K562 (cell line): Measurements from ENCODE around the gene RBPMS2.
A peak's percentile ranks its signal among the peaks of the same experiment; 100 is the strongest.

Experiments used
- FOXA3 ChIP-seq, 2 experiments: fragments of 450-650 bp in 1 of 2; sonication (generic) in 1 of 2; formaldehyde crosslinking; IDR thresholded peaks in 1 of 2; conservative IDR thresholded peaks in 1 of 2; 2 replicates each; pipeline versions ENCODE4 v1.4.0 to v1.8.0; 2020 to 2022; ENCODE audit warnings: mild to moderate bottlenecking in 2 of 2, missing genetic modification reagents in 1 of 2
- GABPA ChIP-seq: fragments of 200-800 bp; sonication (Bioruptor generic); conservative IDR thresholded peaks from 2 replicates; pipeline ENCODE4 v1.6.1; 2016; ENCODE audit warnings: low read depth, missing genetic modification characterization, missing compliant biosample characterization
- NR2C2 ChIP-seq, 2 experiments: fragments of 200-800 bp in 1 of 2; sonication (Bioruptor generic) in 1 of 2; sonication (generic) in 1 of 2; formaldehyde crosslinking in 1 of 2; IDR thresholded peaks; 2 replicates each; pipeline versions ENCODE4 v1.6.1 to v1.8.0; 2016 to 2022; ENCODE audit warnings: mild to moderate bottlenecking in 1 of 2, missing compliant biosample characterization in 1 of 2, missing genetic modification characterization in 1 of 2, missing genetic modification reagents in 1 of 2
- POLR2A ChIP-seq: fragments of 450-650 bp; conservative IDR thresholded peaks from 2 replicates; pipeline ENCODE4 v1.6.1; 2016
- POLR2AphosphoS2 ChIP-seq: IDR thresholded peaks from 2 replicates; pipeline ENCODE4 v1.6.1; 2012; ENCODE audit warnings: low read length, improper control_type of control experiment
- SRF ChIP-seq, 2 experiments: fragments of 250-450, 450-650 bp in 1 of 2; sonication (Bioruptor Pico) in 1 of 2; sonication (generic) in 1 of 2; formaldehyde crosslinking; IDR thresholded peaks; 2 replicates each; pipeline versions ENCODE4 v1.5.0 to v1.5.1; 2020 to 2022; ENCODE audit warnings: mild to moderate bottlenecking in 1 of 2, missing genetic modification reagents in 1 of 2
- TAF1 ChIP-seq: IDR thresholded peaks from 2 replicates; pipeline ENCODE4 v1.6.1; 2011; ENCODE audit warnings: mild to moderate bottlenecking, low read length, moderate library complexity; ENCODE audit not compliant: insufficient read depth, control insufficient read depth, severe bottlenecking; ENCODE audit errors: extremely low read depth
- ZBTB17 ChIP-seq: fragments of 450-650 bp; formaldehyde crosslinking; IDR thresholded peaks from 2 replicates; pipeline ENCODE4 v1.4.0; 2020; ENCODE audit warnings: mild to moderate bottlenecking
- TF ChIP-seq, protein P1 (sequence below), 3 experiments: IDR thresholded peaks in 2 of 3; conservative IDR thresholded peaks in 1 of 3; 2 replicates each; pipeline ENCODE4 v1.5.1; 2011 to 2012; ENCODE audit warnings: low read length in 3 of 3, mild to moderate bottlenecking in 3 of 3, control low read depth in 2 of 3, improper control_type of control experiment in 1 of 3, inconsistent platforms in 1 of 3, low read depth in 1 of 3, mixed read lengths in 1 of 3, moderate library complexity in 1 of 3; ENCODE audit not compliant: insufficient read depth in 2 of 3
- TF ChIP-seq, protein P2 (sequence below): fragments of 250-450 bp; sonication (Bioruptor Pico); IDR thresholded peaks from 2 replicates; pipeline ENCODE4 v1.5.0; 2021
- TF ChIP-seq, protein P3 (sequence below): sonication (generic); formaldehyde crosslinking; IDR thresholded peaks from 2 replicates; pipeline ENCODE4 v1.8.0; 2023; ENCODE audit warnings: missing genetic modification reagents, mild to moderate bottlenecking, borderline replicate concordance
- TF ChIP-seq, protein P4 (sequence below): fragments of 250-450 bp; sonication (Bioruptor Pico); IDR thresholded peaks from 2 replicates; pipeline ENCODE4 v1.8.0; 2021; ENCODE audit warnings: borderline replicate concordance, mild to moderate bottlenecking, moderate library complexity; ENCODE audit not compliant: poor library complexity, severe bottlenecking

DNA sequence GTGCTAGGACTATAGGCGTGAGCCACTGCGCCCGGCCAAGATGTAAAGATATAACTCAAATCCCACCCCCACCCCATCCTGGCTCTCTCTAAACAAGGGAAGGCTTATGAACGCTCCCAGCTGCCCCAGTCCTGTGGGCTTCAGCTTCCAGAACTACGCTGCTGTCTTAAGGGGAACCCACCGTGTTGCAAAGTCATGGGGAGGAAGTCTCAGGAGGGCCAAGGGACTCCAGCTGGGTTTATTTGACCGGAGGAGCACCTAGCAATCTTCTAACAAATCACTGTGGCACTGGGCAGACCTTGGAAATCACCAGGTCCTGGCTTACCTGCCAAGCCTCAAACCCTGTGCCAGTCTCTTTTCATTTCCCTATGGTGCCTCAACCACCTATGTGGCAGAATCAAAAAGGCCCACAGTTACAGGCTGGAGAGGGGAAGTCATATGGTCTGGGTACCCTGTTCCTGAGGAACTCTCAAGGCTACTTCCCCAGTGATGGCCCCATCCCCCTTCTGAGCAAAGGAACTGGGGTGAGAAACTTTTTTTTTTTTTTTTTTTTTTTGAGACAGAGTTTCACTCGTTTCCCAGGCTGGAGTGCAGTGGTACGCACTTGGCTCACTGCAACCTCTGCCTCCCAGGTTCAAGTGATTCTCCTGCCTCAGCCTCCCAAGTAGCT is 83.4 kb downstream of the RBPMS2 start:
- TF ChIP-seq, protein P1, sequence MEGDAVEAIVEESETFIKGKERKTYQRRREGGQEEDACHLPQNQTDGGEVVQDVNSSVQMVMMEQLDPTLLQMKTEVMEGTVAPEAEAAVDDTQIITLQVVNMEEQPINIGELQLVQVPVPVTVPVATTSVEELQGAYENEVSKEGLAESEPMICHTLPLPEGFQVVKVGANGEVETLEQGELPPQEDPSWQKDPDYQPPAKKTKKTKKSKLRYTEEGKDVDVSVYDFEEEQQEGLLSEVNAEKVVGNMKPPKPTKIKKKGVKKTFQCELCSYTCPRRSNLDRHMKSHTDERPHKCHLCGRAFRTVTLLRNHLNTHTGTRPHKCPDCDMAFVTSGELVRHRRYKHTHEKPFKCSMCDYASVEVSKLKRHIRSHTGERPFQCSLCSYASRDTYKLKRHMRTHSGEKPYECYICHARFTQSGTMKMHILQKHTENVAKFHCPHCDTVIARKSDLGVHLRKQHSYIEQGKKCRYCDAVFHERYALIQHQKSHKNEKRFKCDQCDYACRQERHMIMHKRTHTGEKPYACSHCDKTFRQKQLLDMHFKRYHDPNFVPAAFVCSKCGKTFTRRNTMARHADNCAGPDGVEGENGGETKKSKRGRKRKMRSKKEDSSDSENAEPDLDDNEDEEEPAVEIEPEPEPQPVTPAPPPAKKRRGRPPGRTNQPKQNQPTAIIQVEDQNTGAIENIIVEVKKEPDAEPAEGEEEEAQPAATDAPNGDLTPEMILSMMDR (IDR thresholded peaks at IDR 0.05 in 2 of 3, conservative IDR thresholded peaks at IDR 0.05 in 1 of 3; ENCODE audit: insufficient read depth in 2 of 3, low read depth in 1 of 3, low read length in 3 of 3) = no peak
- no peak for TF ChIP-seq TAF1
- no peak for TF ChIP-seq ZBTB17 (CRISPR knock-in tag)
- no peak for TF ChIP-seq NR2C2 (CRISPR knock-in tag; IDR thresholded peaks at IDR 0.05)
- TF ChIP-seq NR2C2 (tag; IDR thresholded peaks at IDR 0.05) = no peak
- peak; percentile 23; the same call in 1 of the 2 replicates for TF ChIP-seq POLR2A
- TF ChIP-seq, protein P2, sequence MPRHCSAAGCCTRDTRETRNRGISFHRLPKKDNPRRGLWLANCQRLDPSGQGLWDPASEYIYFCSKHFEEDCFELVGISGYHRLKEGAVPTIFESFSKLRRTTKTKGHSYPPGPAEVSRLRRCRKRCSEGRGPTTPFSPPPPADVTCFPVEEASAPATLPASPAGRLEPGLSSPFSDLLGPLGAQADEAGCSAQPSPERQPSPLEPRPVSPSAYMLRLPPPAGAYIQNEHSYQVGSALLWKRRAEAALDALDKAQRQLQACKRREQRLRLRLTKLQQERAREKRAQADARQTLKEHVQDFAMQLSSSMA = no peak
- TF ChIP-seq, protein P3, sequence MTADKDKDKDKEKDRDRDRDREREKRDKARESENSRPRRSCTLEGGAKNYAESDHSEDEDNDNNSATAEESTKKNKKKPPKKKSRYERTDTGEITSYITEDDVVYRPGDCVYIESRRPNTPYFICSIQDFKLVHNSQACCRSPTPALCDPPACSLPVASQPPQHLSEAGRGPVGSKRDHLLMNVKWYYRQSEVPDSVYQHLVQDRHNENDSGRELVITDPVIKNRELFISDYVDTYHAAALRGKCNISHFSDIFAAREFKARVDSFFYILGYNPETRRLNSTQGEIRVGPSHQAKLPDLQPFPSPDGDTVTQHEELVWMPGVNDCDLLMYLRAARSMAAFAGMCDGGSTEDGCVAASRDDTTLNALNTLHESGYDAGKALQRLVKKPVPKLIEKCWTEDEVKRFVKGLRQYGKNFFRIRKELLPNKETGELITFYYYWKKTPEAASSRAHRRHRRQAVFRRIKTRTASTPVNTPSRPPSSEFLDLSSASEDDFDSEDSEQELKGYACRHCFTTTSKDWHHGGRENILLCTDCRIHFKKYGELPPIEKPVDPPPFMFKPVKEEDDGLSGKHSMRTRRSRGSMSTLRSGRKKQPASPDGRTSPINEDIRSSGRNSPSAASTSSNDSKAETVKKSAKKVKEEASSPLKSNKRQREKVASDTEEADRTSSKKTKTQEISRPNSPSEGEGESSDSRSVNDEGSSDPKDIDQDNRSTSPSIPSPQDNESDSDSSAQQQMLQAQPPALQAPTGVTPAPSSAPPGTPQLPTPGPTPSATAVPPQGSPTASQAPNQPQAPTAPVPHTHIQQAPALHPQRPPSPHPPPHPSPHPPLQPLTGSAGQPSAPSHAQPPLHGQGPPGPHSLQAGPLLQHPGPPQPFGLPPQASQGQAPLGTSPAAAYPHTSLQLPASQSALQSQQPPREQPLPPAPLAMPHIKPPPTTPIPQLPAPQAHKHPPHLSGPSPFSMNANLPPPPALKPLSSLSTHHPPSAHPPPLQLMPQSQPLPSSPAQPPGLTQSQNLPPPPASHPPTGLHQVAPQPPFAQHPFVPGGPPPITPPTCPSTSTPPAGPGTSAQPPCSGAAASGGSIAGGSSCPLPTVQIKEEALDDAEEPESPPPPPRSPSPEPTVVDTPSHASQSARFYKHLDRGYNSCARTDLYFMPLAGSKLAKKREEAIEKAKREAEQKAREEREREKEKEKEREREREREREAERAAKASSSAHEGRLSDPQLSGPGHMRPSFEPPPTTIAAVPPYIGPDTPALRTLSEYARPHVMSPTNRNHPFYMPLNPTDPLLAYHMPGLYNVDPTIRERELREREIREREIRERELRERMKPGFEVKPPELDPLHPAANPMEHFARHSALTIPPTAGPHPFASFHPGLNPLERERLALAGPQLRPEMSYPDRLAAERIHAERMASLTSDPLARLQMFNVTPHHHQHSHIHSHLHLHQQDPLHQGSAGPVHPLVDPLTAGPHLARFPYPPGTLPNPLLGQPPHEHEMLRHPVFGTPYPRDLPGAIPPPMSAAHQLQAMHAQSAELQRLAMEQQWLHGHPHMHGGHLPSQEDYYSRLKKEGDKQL = no peak
- TF ChIP-seq SRF (CRISPR knock-in tag; IDR thresholded peaks at IDR 0.05) = no peak
- TF ChIP-seq FOXA3 (CRISPR knock-in tag; conservative IDR thresholded peaks at IDR 0.05 in 1 of 2, IDR thresholded peaks at IDR 0.05 in 1 of 2) = no peak
- TF ChIP-seq, protein P4, sequence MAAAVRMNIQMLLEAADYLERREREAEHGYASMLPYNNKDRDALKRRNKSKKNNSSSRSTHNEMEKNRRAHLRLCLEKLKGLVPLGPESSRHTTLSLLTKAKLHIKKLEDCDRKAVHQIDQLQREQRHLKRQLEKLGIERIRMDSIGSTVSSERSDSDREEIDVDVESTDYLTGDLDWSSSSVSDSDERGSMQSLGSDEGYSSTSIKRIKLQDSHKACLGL (CRISPR knock-in tag) = no peak
- no peak for TF ChIP-seq POLR2AphosphoS2
- TF ChIP-seq GABPA (tag) = no peak
